ENCODE data around the gene KIF6. TPM values are rescaled to one million over a fixed set of nuclear protein-coding genes. Genes with fewer than 3 reads are reported as not detected.

Gene KIF6
- total RNA-seq, 4 donors from 2014 or later: 0.26 to 1.8 (median 1.6) TPM; not detected in 1

DNA sequence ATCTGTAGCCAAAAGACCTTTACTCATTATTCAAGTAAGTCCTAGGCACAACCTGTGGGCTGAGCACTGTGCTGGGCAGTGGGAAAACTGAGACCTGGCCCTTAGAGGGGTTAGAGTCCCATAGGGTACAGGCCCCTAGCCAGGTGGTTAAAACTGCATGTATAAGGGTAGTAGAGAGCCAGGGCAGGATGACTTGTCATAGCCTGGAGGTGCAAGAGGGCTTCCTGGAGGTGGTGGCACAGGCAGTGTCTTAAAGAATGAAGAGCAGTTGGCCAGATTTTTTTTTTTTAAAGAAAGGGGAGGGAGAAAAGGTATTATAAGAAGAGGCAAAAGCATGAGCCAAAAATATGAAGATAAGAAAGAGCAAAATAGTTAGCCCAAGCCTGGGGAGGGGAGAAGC lies 226.2 kb downstream of the KIF6 start:
- intact Hi-C loops (cut with DNase I; ENCODE audit: low total_unique reads): no loop called here
- no peaks in the 10 kb centered on the region for H3K36me3 ChIP-seq
- no peak for TF ChIP-seq POLR2A (IDR thresholded peaks at IDR 0.05)
- TF ChIP-seq, protein P1, sequence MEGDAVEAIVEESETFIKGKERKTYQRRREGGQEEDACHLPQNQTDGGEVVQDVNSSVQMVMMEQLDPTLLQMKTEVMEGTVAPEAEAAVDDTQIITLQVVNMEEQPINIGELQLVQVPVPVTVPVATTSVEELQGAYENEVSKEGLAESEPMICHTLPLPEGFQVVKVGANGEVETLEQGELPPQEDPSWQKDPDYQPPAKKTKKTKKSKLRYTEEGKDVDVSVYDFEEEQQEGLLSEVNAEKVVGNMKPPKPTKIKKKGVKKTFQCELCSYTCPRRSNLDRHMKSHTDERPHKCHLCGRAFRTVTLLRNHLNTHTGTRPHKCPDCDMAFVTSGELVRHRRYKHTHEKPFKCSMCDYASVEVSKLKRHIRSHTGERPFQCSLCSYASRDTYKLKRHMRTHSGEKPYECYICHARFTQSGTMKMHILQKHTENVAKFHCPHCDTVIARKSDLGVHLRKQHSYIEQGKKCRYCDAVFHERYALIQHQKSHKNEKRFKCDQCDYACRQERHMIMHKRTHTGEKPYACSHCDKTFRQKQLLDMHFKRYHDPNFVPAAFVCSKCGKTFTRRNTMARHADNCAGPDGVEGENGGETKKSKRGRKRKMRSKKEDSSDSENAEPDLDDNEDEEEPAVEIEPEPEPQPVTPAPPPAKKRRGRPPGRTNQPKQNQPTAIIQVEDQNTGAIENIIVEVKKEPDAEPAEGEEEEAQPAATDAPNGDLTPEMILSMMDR (IDR thresholded peaks at IDR 0.05): no peak

DNA sequence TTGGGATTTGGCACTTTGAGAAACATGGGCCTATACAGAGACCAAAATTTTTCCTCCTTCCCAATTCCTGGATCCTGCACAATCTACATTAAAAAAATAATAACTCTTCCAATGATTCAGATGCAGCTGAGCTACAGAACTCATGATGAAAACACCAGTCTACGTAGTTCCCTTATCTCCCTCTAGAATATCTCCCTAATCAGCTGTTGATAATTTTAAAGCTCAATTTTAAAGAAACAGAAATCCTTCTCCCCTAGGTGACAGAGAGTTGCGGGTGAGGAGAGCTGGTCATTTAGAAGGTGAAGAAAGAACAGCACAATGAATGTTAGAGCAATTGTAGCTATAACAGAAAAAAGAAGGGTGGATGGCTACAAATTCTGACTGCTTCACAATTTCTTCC lies 227.1 kb downstream of the KIF6 start:
- TF ChIP-seq, protein P1 (IDR thresholded peaks at IDR 0.05): no peak
- TF ChIP-seq POLR2A (IDR thresholded peaks at IDR 0.05): no peak
- H3K9me3 ChIP-seq: no peaks in the 10 kb centered on the region
- H3K36me3 ChIP-seq: no peaks in the 10 kb centered on the region
- intact Hi-C loops (cut with DNase I; ENCODE audit: low total_unique reads): no loop called here
- no peak for DNase-seq
- H3K4me1 ChIP-seq: no peaks in the 10 kb centered on the region
- H3K27me3 ChIP-seq: no peaks in the 10 kb centered on the region
- no peak overlapping the region for H3K4me3 ChIP-seq
- H3K27ac ChIP-seq: peak overlapping the region; percentile 0 to 18

More for the DNA sequence above, 226.2 kb downstream of the KIF6 start:
- no peaks in the 10 kb centered on the region for H3K27me3 ChIP-seq
- peak overlapping the region in 1 of 2 donors; percentile 0 for H3K27ac ChIP-seq
- no peak overlapping the region for H3K4me3 ChIP-seq
- DNase-seq: no peak
- H3K9me3 ChIP-seq: no peaks in the 10 kb centered on the region
- H3K4me1 ChIP-seq: no peaks in the 10 kb centered on the region

DNA sequence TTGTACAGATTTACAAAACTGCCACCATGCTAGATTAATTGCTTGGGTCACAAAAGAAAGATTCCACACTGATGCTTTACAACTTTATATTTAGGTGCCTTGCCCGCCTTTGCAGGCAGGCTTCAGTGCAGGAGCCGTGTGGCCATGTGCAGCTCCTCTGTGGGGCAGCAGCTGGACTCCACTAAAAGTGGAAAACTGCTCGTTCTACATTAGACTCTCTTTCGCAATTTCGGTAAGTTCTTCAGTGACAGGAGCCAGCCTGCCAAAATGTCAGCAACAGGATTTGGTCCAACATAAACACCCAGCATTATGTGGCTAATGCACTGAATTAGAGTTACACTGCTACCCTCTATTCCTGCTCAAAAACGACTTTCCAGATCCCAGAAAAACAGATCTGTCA lies 228.3 kb downstream of the KIF6 start:
- H3K9me3 ChIP-seq: no peaks in the 10 kb centered on the region
- H3K27ac ChIP-seq: peak overlapping the region in 1 of 2 donors; percentile 8
- H3K4me1 ChIP-seq: no peaks in the 10 kb centered on the region
- TF ChIP-seq, protein P1 (IDR thresholded peaks at IDR 0.05): no peak
- TF ChIP-seq POLR2A (IDR thresholded peaks at IDR 0.05): no peak
- no peaks in the 10 kb centered on the region for H3K36me3 ChIP-seq
- H3K27me3 ChIP-seq: no peaks in the 10 kb centered on the region
- no peak overlapping the region for H3K4me3 ChIP-seq
- peak; percentile 52 to 54 for DNase-seq
- intact Hi-C loops (cut with DNase I; ENCODE audit: low total_unique reads): no loop called here

DNA sequence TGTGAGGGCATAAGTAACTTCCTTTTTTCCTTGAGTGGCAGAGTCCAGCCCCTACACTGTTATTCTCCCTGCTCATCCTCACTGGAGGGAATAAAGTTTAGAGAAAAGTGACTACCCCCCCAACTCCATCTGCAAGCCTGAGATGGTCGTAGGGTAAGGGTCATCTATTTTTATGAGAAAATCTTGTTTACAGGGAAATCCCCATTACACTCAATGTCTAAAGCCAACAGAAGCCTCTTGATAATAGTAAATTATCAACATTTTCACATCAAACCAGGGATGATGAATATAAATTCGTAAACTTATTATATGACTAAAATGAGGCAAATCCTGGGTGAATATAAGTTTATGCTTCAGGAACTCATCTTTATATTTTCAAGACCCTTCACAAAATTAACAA lies 228.8 kb downstream of the KIF6 start:
- TF ChIP-seq, protein P1 (IDR thresholded peaks at IDR 0.05): no peak
- TF ChIP-seq POLR2A (IDR thresholded peaks at IDR 0.05): no peak
- intact Hi-C loops (cut with DNase I; ENCODE audit: low total_unique reads): no loop called here
- H3K27ac ChIP-seq: no peak overlapping the region
- H3K9me3 ChIP-seq: no peaks in the 10 kb centered on the region
- DNase-seq: no peak
- no peak overlapping the region for H3K4me3 ChIP-seq
- H3K27me3 ChIP-seq: no peaks in the 10 kb centered on the region
- no peaks in the 10 kb centered on the region for H3K36me3 ChIP-seq
- H3K4me1 ChIP-seq: no peaks in the 10 kb centered on the region

DNA sequence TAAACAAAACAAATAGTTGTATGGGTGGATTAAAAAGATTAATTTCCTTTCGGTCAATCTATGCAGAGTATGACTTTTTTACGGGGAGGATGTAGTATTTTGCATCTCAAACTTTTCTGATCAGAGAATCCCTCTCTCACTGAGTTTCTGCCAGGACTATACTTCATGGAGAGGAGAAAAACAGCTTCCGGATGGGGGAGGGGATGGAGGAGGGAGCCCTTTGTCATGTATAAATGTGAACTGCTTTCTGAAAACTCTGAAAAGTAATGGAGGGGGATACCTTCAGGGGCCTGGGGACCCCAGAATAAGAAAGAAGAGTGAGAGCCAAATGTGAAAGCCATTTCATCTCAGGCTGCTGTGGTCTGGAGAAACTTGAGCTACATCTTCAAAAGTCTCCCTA lies 229.6 kb downstream of the KIF6 start:
- no peaks in the 10 kb centered on the region for H3K4me1 ChIP-seq
- no peaks in the 10 kb centered on the region for H3K9me3 ChIP-seq
- no peak for DNase-seq
- no peak overlapping the region for H3K27ac ChIP-seq
- intact Hi-C loops (cut with DNase I; ENCODE audit: low total_unique reads): no loop called here
- no peak overlapping the region for H3K4me3 ChIP-seq
- no peaks in the 10 kb centered on the region for H3K27me3 ChIP-seq
- TF ChIP-seq, protein P1 (IDR thresholded peaks at IDR 0.05): no peak
- TF ChIP-seq POLR2A (IDR thresholded peaks at IDR 0.05): no peak
- no peaks in the 10 kb centered on the region for H3K36me3 ChIP-seq

Measured in uterus (tissue), 4 donors.